C4-2B (cell line): ENCODE data around the gene GKN2.

Experiments used
- CTCF ChIP-seq: fragments of 450-650 bp; conservative IDR thresholded peaks from 2 replicates; pipeline ENCODE4 v1.5.1; 2017; ENCODE audit warnings: mild to moderate bottlenecking
- ZFX ChIP-seq: fragments of 450-650 bp; IDR thresholded peaks from 2 replicates; pipeline ENCODE4 v1.6.1; 2017

GRCh38 chr2:68931799-68932198 is 20.9 kb downstream of the GKN2 start:
- TF ChIP-seq CTCF, result no peak
- no peak for TF ChIP-seq ZFX
